ENCODE measurements around the gene COMMD1. TPM values are rescaled to one million over a fixed set of nuclear protein-coding genes. Genes with fewer than 3 reads are reported as not detected.
"Not testable (repeated sequence)": the region's sequence is repeated elsewhere in the genome, so short reads cannot be mapped to it uniquely, and the experiment has no call there.

The COMMD1 gene
- total and polyA plus RNA-seq, 2 donors (not counting 1 experiment from before 2014, with no cell fraction given): 38.6 to 49.3 TPM

DNA sequence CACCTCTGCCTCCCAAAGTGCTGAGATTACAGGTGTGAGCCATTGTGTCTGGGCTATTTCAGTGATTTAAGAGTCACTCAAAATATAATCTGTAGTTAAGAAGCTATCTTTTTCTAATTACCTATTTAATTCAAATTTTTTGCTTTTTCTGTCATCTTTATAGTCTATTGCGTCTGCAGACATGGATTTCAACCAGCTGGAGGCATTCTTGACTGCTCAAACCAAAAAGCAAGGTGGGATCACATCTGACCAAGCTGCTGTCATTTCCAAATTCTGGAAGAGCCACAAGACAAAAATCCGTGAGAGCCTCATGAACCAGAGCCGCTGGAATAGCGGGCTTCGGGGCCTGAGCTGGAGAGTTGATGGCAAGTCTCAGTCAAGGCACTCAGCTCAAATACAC, 95.1 kb downstream of the COMMD1 start:
- H3K4me3 ChIP-seq (replicated peaks in 1 of 4; ENCODE audit: control extremely low read depth in 1 of 4, insufficient read depth in 1 of 4, low read depth in 3 of 4, low read length in 4 of 4): no peak overlapping the region
- H3K79me2 ChIP-seq (ENCODE audit: control insufficient read depth, insufficient read depth, low read length): no peaks in the 10 kb centered on the region
- DNase-seq (ENCODE audit: low read depth in 2 of 2): no peak
- H3K27me3 ChIP-seq (ENCODE audit: control insufficient read depth, insufficient read depth, low read length): no peaks in the 10 kb centered on the region
- H3K4me1 ChIP-seq (ENCODE audit: control insufficient read depth, extremely low read depth, insufficient read depth, low read length): no peaks in the 10 kb centered on the region
- TF ChIP-seq, protein P1, sequence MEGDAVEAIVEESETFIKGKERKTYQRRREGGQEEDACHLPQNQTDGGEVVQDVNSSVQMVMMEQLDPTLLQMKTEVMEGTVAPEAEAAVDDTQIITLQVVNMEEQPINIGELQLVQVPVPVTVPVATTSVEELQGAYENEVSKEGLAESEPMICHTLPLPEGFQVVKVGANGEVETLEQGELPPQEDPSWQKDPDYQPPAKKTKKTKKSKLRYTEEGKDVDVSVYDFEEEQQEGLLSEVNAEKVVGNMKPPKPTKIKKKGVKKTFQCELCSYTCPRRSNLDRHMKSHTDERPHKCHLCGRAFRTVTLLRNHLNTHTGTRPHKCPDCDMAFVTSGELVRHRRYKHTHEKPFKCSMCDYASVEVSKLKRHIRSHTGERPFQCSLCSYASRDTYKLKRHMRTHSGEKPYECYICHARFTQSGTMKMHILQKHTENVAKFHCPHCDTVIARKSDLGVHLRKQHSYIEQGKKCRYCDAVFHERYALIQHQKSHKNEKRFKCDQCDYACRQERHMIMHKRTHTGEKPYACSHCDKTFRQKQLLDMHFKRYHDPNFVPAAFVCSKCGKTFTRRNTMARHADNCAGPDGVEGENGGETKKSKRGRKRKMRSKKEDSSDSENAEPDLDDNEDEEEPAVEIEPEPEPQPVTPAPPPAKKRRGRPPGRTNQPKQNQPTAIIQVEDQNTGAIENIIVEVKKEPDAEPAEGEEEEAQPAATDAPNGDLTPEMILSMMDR (conservative IDR thresholded peaks at IDR 0.05 in 1 of 2, IDR thresholded peaks at IDR 0.05 in 1 of 2; ENCODE audit: low read depth in 1 of 2, low read length in 2 of 2): no peak
- TF ChIP-seq EZH2 (IDR thresholded peaks at IDR 0.05; ENCODE audit: low read length, missing control alignments): no peak
- no peaks in the 10 kb centered on the region for H3K9me3 ChIP-seq (ENCODE audit: control insufficient read depth, insufficient read depth, low read depth, low read length)
- no peak overlapping the region for H2AFZ ChIP-seq (ENCODE audit: low read length)
- no peak overlapping the region for H3K27ac ChIP-seq (ENCODE audit: insufficient read depth, low read length)
- no peak overlapping the region for H3K9ac ChIP-seq (ENCODE audit: insufficient read depth, low read length)
- no peaks in the 10 kb centered on the region for H3K36me3 ChIP-seq (ENCODE audit: control insufficient read depth, insufficient read depth, low read length)
- no peaks in the 10 kb centered on the region for H4K20me1 ChIP-seq (ENCODE audit: control insufficient read depth, extremely low read depth, insufficient read depth, low read length)
- H3K4me2 ChIP-seq (ENCODE audit: extremely low read depth, insufficient read depth, low read length): no peak overlapping the region

DNA sequence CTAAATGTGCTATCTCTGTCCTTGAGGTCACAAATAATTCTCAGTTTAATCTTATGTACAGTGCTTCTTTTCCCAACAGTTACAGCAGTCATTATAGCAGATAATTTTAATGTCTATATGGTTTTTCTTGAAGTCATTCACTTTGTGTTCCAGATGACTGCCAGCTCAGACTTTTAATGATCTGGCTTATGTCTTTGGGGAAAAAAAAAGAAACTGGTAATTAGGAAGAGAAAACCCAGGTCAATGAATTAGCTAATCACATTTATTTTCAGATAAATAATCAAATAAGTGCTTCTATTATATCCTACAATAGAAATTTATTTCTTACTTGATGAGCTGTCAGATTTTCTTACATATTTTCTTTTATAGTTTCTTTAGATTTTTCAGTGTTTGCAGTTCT, 96.0 kb downstream of the COMMD1 start:
- Histone ChIP-seq H3K9me3 (ENCODE audit: control insufficient read depth, insufficient read depth, low read depth, low read length) (no peaks in the 10 kb centered on the region), H3K27me3 (ENCODE audit: control insufficient read depth, insufficient read depth, low read length) (no peaks in the 10 kb centered on the region), H3K79me2 (ENCODE audit: control insufficient read depth, insufficient read depth, low read length) (no peaks in the 10 kb centered on the region), H3K36me3 (ENCODE audit: control insufficient read depth, insufficient read depth, low read length) (no peaks in the 10 kb centered on the region), H3K4me2 (ENCODE audit: extremely low read depth, insufficient read depth, low read length) (no peak overlapping the region), H2AFZ (ENCODE audit: low read length) (no peak overlapping the region), H3K27ac (ENCODE audit: insufficient read depth, low read length) (no peak overlapping the region), H3K9ac (ENCODE audit: insufficient read depth, low read length) (no peak overlapping the region), H4K20me1 (ENCODE audit: control insufficient read depth, extremely low read depth, insufficient read depth, low read length) (no peaks in the 10 kb centered on the region), H3K4me1 (ENCODE audit: control insufficient read depth, extremely low read depth, insufficient read depth, low read length) (no peaks in the 10 kb centered on the region), H3K4me3 (replicated peaks in 1 of 4; ENCODE audit: control extremely low read depth in 1 of 4, insufficient read depth in 1 of 4, low read depth in 3 of 4, low read length in 4 of 4) (no peak overlapping the region)
- no peak for DNase-seq (ENCODE audit: low read depth in 2 of 2)
- TF ChIP-seq EZH2 (IDR thresholded peaks at IDR 0.05; ENCODE audit: low read length, missing control alignments): no peak
- TF ChIP-seq, protein P1 (conservative IDR thresholded peaks at IDR 0.05 in 1 of 2, IDR thresholded peaks at IDR 0.05 in 1 of 2; ENCODE audit: low read depth in 1 of 2, low read length in 2 of 2): no peak

DNA sequence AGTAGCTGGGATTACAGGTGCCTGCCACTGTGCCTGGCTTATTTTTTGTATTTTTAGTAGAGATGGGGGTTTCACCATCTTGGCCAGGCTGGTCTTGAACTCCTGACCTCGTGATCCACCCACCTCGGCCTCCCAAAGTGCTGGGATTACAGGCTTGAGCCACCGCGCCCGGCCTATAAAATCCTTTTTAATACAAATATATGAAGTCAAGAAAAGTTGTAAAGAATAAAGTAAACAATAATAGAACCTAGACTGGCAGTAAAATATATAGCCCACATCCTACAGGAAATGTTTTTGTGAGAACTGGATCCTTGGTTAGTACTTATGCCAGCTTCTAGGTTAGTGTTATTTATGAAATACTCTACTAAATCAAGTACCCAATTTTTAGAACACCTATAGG, 99.0 kb downstream of the COMMD1 start:
- H3K27ac ChIP-seq (ENCODE audit: insufficient read depth, low read length); H4K20me1 ChIP-seq (ENCODE audit: control insufficient read depth, extremely low read depth, insufficient read depth, low read length); H3K4me2 ChIP-seq (ENCODE audit: extremely low read depth, insufficient read depth, low read length); H2AFZ ChIP-seq (ENCODE audit: low read length); H3K4me1 ChIP-seq (ENCODE audit: control insufficient read depth, extremely low read depth, insufficient read depth, low read length); H3K79me2 ChIP-seq (ENCODE audit: control insufficient read depth, insufficient read depth, low read length); H3K36me3 ChIP-seq (ENCODE audit: control insufficient read depth, insufficient read depth, low read length); DNase-seq (ENCODE audit: low read depth in 2 of 2); H3K4me3 ChIP-seq (replicated peaks in 1 of 4; ENCODE audit: control extremely low read depth in 1 of 4, insufficient read depth in 1 of 4, low read depth in 3 of 4, low read length in 4 of 4); H3K9me3 ChIP-seq (ENCODE audit: control insufficient read depth, insufficient read depth, low read depth, low read length); H3K9ac ChIP-seq (ENCODE audit: insufficient read depth, low read length); H3K27me3 ChIP-seq (ENCODE audit: control insufficient read depth, insufficient read depth, low read length): not testable (repeated sequence)
